ENCODE data around the gene TUBA1B.

Gene TUBA1B

DNA sequence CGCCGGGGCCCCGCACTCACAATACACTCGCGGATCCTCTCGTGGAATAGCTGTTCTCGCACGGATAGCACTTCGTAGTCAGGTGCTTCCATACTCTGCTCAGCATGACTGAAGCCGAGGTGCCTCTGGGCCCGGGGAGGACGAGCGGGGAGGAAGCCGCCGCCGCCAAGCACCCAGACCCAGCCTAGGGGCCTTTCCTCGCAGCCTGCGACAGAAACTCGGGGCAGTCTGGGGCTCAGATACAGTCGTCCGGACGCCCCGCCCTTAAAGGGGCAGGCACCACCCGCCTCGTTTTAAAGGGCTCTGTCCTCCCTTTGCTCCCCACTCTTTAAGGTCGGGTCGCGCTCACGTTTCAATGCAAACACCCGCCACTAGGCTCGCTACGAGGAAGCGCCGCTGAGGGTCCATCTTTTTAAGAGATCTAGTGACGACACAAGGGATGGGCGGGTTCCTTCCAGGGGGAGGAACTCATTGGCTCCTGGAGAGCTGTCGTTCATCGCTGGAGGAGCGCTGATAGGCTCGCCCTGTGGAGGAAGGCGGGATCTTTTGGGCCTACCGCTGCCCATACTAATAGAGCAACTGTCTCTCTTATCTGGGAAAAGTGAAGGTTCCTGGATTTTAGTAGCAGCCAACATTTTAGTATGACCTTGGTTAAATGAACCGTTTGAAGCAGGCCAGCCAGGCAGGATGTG is 20.6 kb downstream of the TUBA1B start, which contains the start of gene LMBR1L:
Gene LMBR1L, minus strand, starts transcription at position 384 of the 692 bp plus-strand sequence. Its CDS starts 292 bp downstream, at position 92.
- DNase-seq (ENCODE audit: low spot score in 2 of 2) (peak; percentile 91 to 98), ATAC-seq (replicated peaks; ENCODE audit: extremely low read depth, poor library complexity, severe bottlenecking) (peak; percentile 96)
- peaks cover 10% of the 10 kb centered on the region for H3K36me3 Mint-ChIP-seq (ENCODE audit: insufficient read depth)
- no peaks in the 10 kb centered on the region for H3K27me3 Mint-ChIP-seq
- peak within 1 kb of the TSS; percentile 99 for H3K27ac Mint-ChIP-seq (ENCODE audit: low read depth)
- no peaks in the 10 kb centered on the region for H3K9me3 Mint-ChIP-seq
- peak within 1 kb of the TSS; percentile 99 for H3K4me3 Mint-ChIP-seq
- H3K4me1 Mint-ChIP-seq, result peaks cover 39% of the 10 kb centered on the region

DNA sequence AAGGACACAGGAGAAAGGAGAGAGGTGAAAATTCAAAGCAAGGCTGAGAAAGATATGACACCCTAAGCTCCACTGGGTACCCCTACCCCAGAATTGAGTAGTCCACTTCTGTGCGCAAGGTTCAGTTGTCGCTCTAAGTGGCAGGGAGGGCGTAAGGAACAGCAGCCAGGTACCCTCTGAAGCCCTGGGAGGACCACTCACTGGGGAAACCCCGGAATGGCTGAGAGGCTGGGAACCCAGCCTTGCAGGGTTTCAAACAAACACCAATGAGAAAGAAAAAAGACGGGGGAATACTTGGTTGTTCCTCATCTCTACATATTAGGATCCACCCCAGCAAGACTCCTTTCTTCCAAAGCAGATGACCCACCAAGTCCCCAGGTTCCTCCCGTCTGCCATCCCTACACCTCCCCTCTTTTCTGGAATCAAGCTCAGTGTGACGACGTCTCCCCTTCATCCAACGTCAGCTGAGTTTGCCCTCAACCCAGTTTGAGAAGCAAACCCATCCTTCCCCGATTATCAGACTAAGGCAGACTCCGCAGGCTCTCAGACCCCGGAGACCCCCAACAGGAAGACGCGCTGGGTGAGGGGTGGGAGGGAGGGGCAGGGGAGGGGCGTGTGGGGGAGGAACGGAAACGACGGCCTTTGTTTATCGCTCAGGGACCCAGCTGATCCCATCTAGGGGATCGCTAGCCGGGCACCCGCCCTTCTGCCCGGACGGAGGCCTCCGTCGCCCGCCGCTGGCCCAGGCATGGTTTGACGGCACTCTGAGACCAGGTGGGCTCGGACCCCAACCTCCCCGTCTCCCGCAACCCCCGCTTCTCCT is 21.3 kb downstream of the TUBA1B start:
- peaks cover 15% of the 10 kb centered on the region for H3K36me3 Mint-ChIP-seq (ENCODE audit: insufficient read depth)
- peaks cover 43% of the 10 kb centered on the region for H3K4me1 Mint-ChIP-seq
- peak overlapping the region; percentile 99 for H3K27ac Mint-ChIP-seq (ENCODE audit: low read depth)
- no peak for ATAC-seq (replicated peaks; ENCODE audit: extremely low read depth, poor library complexity, severe bottlenecking)
- DNase-seq (ENCODE audit: low spot score in 2 of 2), result no peak
- no peaks in the 10 kb centered on the region for H3K9me3 Mint-ChIP-seq
- H3K27me3 Mint-ChIP-seq, result no peaks in the 10 kb centered on the region
- H3K4me3 Mint-ChIP-seq, result peak overlapping the region; percentile 99

DNA sequence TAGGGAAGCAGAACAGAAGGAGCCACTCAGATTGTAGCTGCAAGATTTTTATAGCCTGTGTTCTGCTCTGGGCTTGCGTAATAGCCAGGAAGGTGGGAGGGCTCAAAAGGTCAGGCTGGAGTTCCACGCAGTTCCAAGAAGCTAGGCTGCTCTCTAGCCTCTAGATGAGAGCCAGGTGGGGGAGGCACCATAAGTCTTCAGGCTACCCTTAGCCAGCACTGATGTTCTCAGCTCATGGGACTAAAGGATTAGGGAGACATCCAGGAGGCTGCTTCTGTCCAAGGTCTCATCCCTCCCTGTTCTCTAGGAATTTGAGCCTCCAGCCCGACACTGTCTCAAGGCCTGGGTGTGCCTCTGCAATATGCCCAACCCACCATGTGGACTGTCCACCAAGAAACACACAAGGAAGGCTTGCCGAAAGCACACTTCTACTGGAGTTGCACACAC is 22.2 kb downstream of the TUBA1B start:
- Mint-ChIP-seq H3K4me1 (peaks cover 50% of the 10 kb centered on the region), H3K27ac (ENCODE audit: low read depth) (peak overlapping the region; percentile 99), H3K9me3 (no peaks in the 10 kb centered on the region), H3K36me3 (ENCODE audit: insufficient read depth) (peaks cover 18% of the 10 kb centered on the region), H3K27me3 (no peaks in the 10 kb centered on the region), H3K4me3 (peak overlapping the region; percentile 99)
- no peak for DNase-seq (ENCODE audit: low spot score in 2 of 2)
- ATAC-seq (replicated peaks; ENCODE audit: extremely low read depth, poor library complexity, severe bottlenecking), result no peak

DNA sequence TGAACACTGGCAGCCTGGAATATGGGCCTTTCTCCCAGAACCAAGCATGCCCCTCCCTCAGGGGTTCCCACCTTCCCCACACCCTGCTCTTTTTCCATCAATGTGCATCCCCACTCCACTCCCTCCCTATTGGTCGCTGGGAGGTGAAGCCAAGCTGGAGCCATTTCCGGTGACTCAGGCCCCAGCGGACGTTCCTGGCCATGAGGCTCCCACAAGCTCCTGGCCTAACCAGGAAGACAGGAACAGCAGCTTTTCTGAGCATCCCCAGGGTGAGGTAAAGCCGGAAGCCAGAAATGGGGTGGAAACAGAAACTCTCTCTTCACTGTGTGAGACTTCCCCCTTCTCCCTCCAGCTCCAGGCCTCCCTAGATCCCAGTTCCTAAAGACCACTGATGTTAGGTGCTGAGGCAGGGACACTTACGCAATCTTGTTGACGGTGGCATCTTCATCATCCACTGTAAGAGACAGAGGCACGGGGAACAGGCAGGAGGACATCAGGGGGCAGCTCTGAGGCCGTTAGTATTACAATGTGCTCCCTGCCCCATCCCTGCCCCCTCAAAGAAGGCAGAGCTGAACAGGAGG is 25.6 kb downstream of the TUBA1B start:
- H3K9me3 Mint-ChIP-seq, result no peaks in the 10 kb centered on the region
- ATAC-seq (replicated peaks; ENCODE audit: extremely low read depth, poor library complexity, severe bottlenecking) (no peak), DNase-seq (ENCODE audit: low spot score in 2 of 2) (no peak)
- peaks cover 47% of the 10 kb centered on the region for H3K4me1 Mint-ChIP-seq
- H3K27me3 Mint-ChIP-seq, result no peaks in the 10 kb centered on the region
- no peak overlapping the region for H3K27ac Mint-ChIP-seq (ENCODE audit: low read depth)
- H3K36me3 Mint-ChIP-seq (ENCODE audit: insufficient read depth), result peaks cover 28% of the 10 kb centered on the region
- H3K4me3 Mint-ChIP-seq, result no peak overlapping the region

DNA sequence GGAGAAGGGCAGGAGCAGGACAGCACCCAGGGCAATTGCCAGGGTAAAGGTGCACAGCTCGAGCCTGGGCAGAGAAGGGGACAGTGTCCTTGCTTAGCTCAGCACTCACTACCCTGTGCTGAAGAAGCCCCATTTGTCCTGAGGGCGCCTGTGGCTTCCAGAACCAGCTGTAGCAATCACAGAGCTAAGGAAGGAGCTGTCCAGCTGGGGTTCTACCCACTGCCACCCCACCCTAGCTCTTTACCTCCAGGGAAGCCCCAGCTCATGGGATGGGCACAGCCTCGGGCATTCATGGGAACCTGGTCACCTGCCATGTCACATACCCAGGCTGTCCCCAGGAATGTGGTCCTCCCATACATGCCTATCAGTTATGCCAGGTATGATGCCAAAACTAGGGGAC is 26.4 kb downstream of the TUBA1B start:
- no peak overlapping the region for H3K27ac Mint-ChIP-seq (ENCODE audit: low read depth)
- ATAC-seq (replicated peaks; ENCODE audit: extremely low read depth, poor library complexity, severe bottlenecking) (no peak), DNase-seq (ENCODE audit: low spot score in 2 of 2) (no peak)
- no peaks in the 10 kb centered on the region for H3K9me3 Mint-ChIP-seq
- H3K4me1 Mint-ChIP-seq, result peaks cover 42% of the 10 kb centered on the region
- no peak overlapping the region for H3K4me3 Mint-ChIP-seq
- H3K36me3 Mint-ChIP-seq (ENCODE audit: insufficient read depth), result peaks cover 32% of the 10 kb centered on the region
- no peaks in the 10 kb centered on the region for H3K27me3 Mint-ChIP-seq

DNA sequence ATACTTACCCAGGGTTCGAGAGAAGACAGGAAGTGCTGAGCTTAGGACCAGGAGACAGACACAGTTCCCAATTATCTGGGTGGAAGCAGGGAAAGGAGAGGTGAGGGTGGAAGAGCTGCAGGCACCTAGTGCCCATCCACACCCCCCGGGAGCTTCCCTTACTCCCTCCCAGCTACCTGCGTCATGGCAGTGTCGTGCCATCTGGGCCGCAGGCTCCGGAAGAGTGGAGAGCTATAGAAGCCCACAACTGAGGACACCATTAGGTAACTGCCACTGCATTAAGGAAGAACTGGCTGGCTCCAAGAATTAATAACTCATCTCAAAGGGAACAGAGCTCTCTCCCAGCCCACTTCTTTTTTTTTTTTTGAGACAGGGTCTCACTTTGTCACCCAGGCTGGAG is 30.8 kb downstream of the TUBA1B start:
- H3K4me3 Mint-ChIP-seq, result no peak overlapping the region
- H3K9me3 Mint-ChIP-seq, result no peaks in the 10 kb centered on the region
- peaks cover 15% of the 10 kb centered on the region for H3K4me1 Mint-ChIP-seq
- ATAC-seq (replicated peaks; ENCODE audit: extremely low read depth, poor library complexity, severe bottlenecking), result no peak
- H3K36me3 Mint-ChIP-seq (ENCODE audit: insufficient read depth), result peaks cover 49% of the 10 kb centered on the region
- peaks cover 5% of the 10 kb centered on the region for H3K27me3 Mint-ChIP-seq
- no peak for DNase-seq (ENCODE audit: low spot score in 2 of 2)
- H3K27ac Mint-ChIP-seq (ENCODE audit: low read depth), result no peak overlapping the region

DNA sequence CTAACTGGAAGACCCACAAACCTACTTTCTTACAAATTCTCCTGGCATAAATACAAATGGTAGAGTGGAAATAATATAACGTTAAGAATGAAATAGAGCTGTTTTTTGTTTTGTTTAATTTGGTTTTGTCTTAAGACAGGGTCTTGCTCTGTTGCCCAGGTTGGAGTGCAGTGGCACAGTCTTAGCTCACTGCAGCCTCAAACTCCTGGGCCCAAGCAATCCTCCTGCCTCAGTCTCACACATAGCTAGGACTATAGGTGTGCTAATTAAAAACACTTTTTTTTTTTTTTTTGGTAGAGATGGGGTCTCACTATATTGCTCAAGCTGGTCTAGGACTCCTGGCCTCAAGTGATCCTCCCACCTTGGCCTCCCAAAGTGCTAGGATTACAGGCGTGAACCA is 32.5 kb downstream of the TUBA1B start:
- peaks cover 22% of the 10 kb centered on the region for H3K27me3 Mint-ChIP-seq
- DNase-seq (ENCODE audit: low spot score in 2 of 2), result no peak
- ATAC-seq (replicated peaks; ENCODE audit: extremely low read depth, poor library complexity, severe bottlenecking), result no peak
- H3K36me3 Mint-ChIP-seq (ENCODE audit: insufficient read depth), result peaks cover 45% of the 10 kb centered on the region
- no peak overlapping the region for H3K27ac Mint-ChIP-seq (ENCODE audit: low read depth)
- no peak overlapping the region for H3K4me3 Mint-ChIP-seq
- H3K4me1 Mint-ChIP-seq, result peaks cover 10% of the 10 kb centered on the region
- H3K9me3 Mint-ChIP-seq, result no peaks in the 10 kb centered on the region

DNA sequence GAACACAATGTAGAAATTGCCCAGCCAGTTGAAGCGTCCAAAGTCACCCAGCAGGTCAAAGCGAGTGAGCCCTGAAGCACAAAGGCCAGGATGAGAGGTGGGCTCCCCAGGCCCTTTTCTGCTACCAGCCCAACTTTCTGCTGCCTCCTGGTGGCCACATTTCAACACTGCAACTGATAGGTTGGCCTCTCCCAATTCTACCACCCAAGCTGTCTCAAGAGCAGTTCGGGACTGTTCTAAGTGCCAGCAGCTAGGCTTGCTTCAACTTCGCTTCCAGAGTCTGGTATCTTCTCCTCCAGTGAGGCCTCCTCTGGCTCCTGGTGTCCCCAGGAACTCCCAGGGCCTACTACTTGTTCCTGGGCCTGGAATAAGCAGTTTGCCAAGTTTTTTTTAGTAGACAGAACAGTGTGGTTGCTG is 33.2 kb downstream of the TUBA1B start:
- H3K27me3 Mint-ChIP-seq, result peaks cover 28% of the 10 kb centered on the region
- H3K4me1 Mint-ChIP-seq, result peaks cover 10% of the 10 kb centered on the region
- peaks cover 45% of the 10 kb centered on the region for H3K36me3 Mint-ChIP-seq (ENCODE audit: insufficient read depth)
- H3K4me3 Mint-ChIP-seq, result no peak overlapping the region
- DNase-seq (ENCODE audit: low spot score in 2 of 2) (peak in 1 of 2 donors; percentile 54), ATAC-seq (replicated peaks; ENCODE audit: extremely low read depth, poor library complexity, severe bottlenecking) (peak; percentile 37)
- no peak overlapping the region for H3K27ac Mint-ChIP-seq (ENCODE audit: low read depth)
- H3K9me3 Mint-ChIP-seq, result no peaks in the 10 kb centered on the region

DNA sequence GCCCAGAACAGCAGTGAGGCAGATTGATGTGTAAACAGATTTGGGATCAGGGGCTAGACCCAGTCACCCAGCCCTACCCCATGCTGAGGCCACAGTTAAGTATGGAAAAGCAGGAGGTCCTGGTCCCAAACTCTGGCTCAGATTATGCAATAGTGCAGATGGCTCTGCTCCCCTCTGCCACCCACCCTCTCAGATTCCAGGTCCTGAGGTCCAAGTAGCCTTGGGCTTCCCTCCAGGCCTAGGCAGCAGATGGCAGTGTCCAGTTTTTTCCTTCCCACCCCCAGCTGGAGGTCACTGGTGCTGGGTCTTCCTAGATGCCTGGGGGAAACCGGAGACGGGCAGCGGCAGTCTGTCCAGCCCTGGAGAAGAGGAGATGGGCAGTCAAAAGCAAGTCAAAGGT is 33.8 kb downstream of the TUBA1B start:
- H3K27me3 Mint-ChIP-seq, result peaks cover 35% of the 10 kb centered on the region
- no peak overlapping the region for H3K4me3 Mint-ChIP-seq
- peaks cover 13% of the 10 kb centered on the region for H3K4me1 Mint-ChIP-seq
- no peaks in the 10 kb centered on the region for H3K9me3 Mint-ChIP-seq
- H3K27ac Mint-ChIP-seq (ENCODE audit: low read depth), result no peak overlapping the region
- DNase-seq (ENCODE audit: low spot score in 2 of 2) (no peak), ATAC-seq (replicated peaks; ENCODE audit: extremely low read depth, poor library complexity, severe bottlenecking) (no peak)
- H3K36me3 Mint-ChIP-seq (ENCODE audit: insufficient read depth), result peaks cover 45% of the 10 kb centered on the region

DNA sequence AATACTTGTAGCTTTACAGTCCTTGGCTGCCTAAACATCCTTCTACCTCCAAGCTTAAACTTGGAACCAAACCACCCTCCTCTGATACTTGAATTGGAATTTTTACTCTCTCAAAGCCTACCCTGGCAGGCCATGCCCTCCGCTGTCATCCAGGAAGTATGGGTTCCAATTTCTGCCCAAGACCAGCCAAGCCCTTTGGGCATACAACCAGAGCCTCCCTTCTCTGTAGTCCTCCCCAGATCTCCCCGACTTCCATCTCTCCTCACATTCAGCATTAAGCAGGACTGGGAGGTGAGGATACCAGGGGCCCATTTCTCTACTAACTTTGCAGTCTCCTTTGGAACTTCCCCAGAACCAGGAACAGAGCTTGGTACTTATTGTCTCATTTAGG is 36.2 kb downstream of the TUBA1B start:
- H3K36me3 Mint-ChIP-seq (ENCODE audit: insufficient read depth), result peaks cover 41% of the 10 kb centered on the region
- H3K9me3 Mint-ChIP-seq, result no peaks in the 10 kb centered on the region
- H3K27ac Mint-ChIP-seq (ENCODE audit: low read depth), result peak overlapping the region; percentile 69
- H3K27me3 Mint-ChIP-seq, result peaks cover 59% of the 10 kb centered on the region
- no peak for ATAC-seq (replicated peaks; ENCODE audit: extremely low read depth, poor library complexity, severe bottlenecking)
- no peak for DNase-seq (ENCODE audit: low spot score in 2 of 2)
- peaks cover 35% of the 10 kb centered on the region for H3K4me1 Mint-ChIP-seq
- H3K4me3 Mint-ChIP-seq, result peak overlapping the region; percentile 35

DNA sequence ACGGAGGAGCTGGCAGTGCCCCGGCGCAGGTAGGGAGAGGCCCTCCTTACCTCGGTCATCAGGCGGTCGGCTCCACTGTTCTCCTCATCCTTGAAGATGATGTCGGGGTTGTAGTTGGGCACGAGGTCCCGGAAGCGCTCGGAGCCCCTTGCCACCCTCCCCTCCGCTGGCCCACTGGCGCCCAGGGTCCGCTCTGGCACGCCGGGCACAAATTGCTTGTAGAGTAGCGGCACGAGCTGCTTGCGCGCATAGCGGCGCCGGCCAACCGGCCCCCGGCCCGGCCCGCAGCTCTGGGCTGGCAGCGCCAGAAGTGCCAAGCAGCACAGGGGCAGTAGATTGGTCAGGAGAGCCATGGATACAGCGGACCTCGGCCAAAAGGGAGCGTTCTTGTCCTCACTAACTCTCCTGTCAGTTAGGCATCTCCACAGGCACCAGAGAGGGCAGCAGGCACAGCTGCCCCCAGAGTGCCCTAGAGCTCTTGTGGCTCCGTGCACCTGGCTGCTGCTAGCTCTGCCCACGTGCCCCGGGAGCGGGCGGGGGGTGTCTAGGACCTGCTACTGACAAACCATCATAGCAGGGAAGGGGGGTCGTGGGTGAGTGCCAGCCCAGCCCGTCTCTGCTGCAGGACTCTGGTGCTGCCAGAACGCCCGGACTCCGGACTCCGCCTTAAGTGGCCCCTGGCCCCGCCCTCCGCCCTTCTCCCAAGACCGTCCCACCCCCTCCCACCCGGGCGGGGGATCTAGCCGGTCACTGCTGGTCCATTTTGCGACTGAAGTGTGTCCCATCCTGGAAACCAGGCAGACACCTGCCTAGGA is 36.8 kb downstream of the TUBA1B start, which contains the start of gene DHH:
Gene DHH, minus strand, starts transcription at position 642 of the 815 bp plus-strand sequence. Its CDS starts 289 bp downstream, at position 353.
- Mint-ChIP-seq H3K9me3 (no peaks in the 10 kb centered on the region), H3K4me1 (peaks cover 35% of the 10 kb centered on the region), H3K4me3 (peak within 1 kb of the TSS; percentile 35), H3K36me3 (ENCODE audit: insufficient read depth) (peaks cover 38% of the 10 kb centered on the region), H3K27ac (ENCODE audit: low read depth) (peak within 1 kb of the TSS; percentile 69), H3K27me3 (peaks cover 63% of the 10 kb centered on the region)
- no peak for ATAC-seq (replicated peaks; ENCODE audit: extremely low read depth, poor library complexity, severe bottlenecking)
- no peak for DNase-seq (ENCODE audit: low spot score in 2 of 2)

DNA sequence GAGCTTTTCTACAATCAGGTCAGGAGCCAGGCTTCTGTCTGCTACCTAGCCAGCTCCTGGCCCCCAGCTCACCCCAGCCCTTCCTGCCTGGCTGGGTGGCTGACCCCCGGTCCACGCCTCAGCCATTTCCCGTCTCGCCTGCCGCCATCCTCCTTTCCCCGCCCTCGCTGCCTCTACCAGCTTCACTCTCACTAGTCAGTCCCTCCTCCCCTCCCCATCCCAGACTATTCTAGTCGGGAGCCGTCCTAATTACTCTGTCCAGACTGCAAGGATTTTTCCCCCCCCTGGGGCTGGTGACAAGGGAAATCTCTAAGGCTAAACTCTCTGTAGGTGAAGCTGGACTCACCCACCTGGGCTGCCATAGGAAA is 37.4 kb downstream of the TUBA1B start:
- no peak overlapping the region for H3K27ac Mint-ChIP-seq (ENCODE audit: low read depth)
- ATAC-seq (replicated peaks; ENCODE audit: extremely low read depth, poor library complexity, severe bottlenecking), result no peak
- no peak for DNase-seq (ENCODE audit: low spot score in 2 of 2)
- peaks cover 69% of the 10 kb centered on the region for H3K27me3 Mint-ChIP-seq
- peaks cover 37% of the 10 kb centered on the region for H3K4me1 Mint-ChIP-seq
- no peak overlapping the region for H3K4me3 Mint-ChIP-seq
- peaks cover 34% of the 10 kb centered on the region for H3K36me3 Mint-ChIP-seq (ENCODE audit: insufficient read depth)
- no peaks in the 10 kb centered on the region for H3K9me3 Mint-ChIP-seq
